Stimulated activated CD4-positive, alpha-beta T cell treated with anti-CD3 and anti-CD28 coated beads, Interleukin-12 subunit alpha, Interleukin-12 subunit beta, amount 100 ng/mL, for 4 hours (primary cell): ENCODE measurements around the gene NAT16.
"Not testable (repeated sequence)": the region's sequence is repeated elsewhere in the genome, so short reads cannot be mapped to it uniquely, and the experiment has no call there.

ENCODE experiments used
- DNase-seq: peaks from one replicate; pipeline ENCODE4 v3.0.0-alpha.2; 2020

The NAT16 gene

DNA sequence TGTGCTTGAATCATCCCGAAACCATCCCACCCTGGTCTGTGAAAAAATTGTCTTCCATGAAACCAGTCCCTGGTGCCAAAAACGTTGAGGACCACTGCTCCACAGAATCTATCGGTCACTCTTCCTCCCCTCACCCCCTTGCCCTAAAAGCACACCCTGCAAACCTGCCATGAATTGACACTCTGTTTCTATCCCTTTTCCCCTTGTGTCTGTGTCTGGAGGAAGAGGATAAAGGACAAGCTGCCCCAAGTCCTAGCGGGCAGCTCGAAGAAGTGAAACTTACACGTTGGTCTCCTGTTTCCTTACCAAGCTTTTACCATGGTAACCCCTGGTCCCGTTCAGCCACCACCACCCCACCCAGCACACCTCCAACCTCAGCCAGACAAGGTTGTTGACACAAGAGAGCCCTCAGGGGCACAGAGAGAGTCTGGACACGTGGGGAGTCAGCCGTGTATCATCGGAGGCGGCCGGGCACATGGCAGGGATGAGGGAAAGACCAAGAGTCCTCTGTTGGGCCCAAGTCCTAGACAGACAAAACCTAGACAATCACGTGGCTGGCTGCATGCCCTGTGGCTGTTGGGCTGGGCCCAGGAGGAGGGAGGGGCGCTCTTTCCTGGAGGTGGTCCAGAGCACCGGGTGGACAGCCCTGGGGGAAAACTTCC lies 54.0 kb downstream of the NAT16 start:
- no peak for DNase-seq

DNA sequence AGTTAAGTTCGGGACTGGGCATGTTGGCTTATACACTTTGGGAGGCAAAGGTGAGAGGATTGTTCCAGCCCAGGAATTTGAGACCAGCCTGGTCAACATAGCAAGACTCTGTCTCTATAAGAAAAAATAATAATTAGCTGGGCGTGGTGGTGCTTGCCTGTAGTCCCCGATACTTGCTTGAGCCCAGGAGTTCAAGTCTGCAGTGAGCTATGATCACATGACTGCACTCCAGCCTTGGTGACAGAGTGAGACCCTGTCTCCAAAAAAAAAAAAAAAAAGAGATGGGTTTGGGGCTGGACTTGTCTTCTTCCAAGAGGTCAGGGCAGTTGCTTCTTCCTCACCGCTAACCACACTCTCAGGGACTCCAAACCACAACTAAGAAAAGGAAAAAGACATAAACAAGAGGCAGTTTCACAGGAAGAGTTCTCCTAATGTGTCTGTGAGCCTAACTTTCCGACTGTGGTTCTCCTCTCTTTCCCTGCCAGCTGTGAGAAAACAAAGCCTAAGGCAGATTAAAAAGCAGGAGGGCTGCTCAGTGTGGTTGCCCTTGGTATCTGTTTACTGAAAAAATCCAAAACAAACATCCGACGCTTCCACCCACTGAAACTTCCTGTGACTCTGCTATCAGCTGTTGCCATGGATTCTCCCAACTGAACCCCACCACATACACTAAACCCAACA lies 55.6 kb downstream of the NAT16 start:
- DNase-seq: no peak

DNA sequence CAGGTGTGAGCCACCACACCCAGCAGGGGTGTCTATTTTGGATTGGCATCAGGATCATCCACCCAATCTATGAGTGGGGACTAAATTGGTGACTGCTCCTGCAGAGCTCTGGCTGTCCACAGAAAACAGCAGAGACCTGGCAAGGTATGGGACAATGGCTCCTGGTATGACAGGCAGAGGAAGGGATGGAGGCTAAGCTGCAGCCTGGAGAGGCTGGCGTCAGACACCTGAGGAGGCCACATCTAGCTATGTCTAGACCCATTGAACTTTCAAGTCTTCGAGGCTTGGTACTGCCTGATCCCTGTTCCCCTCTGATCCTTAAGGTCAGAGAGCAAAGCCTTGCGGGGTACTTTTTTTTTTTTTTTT lies 56.4 kb downstream of the NAT16 start:
- DNase-seq: no peak

DNA sequence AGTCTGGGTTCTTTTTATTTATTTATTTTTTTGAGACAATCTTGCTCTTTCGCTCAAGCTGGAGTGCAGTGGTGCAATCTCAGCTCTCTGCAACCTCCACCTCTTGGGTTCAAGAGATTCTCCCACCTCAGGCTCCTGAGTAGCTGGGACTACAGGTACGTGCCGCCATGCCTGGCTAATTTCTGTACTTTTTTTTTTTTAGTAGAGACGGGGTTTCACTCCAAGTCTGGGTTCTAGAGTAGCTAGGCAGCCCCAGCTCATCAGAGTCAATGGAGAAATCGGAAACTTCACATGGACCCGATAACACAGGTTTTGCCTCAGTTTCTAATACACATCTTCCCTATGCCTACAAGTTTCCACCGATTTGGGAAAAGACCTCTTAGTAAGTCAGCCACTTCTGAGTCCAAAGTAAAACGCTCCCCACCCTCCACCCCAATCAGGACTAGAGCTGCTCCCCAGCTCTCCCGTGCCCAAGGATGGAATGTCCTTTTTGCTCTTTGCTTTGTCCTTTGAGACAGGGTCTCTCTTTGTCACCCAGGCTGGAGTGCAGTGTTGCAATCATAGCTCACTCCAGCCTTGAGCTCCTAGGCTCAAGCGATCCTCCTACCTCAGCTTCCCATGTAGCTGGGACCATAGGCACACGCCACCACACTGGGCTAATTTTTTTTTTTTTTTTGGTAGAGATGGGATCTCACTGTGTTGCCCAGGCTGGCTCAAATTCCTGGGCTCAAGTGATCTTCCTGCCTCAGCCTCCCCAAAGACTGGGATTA lies 57.0 kb downstream of the NAT16 start:
- DNase-seq: no peak

DNA sequence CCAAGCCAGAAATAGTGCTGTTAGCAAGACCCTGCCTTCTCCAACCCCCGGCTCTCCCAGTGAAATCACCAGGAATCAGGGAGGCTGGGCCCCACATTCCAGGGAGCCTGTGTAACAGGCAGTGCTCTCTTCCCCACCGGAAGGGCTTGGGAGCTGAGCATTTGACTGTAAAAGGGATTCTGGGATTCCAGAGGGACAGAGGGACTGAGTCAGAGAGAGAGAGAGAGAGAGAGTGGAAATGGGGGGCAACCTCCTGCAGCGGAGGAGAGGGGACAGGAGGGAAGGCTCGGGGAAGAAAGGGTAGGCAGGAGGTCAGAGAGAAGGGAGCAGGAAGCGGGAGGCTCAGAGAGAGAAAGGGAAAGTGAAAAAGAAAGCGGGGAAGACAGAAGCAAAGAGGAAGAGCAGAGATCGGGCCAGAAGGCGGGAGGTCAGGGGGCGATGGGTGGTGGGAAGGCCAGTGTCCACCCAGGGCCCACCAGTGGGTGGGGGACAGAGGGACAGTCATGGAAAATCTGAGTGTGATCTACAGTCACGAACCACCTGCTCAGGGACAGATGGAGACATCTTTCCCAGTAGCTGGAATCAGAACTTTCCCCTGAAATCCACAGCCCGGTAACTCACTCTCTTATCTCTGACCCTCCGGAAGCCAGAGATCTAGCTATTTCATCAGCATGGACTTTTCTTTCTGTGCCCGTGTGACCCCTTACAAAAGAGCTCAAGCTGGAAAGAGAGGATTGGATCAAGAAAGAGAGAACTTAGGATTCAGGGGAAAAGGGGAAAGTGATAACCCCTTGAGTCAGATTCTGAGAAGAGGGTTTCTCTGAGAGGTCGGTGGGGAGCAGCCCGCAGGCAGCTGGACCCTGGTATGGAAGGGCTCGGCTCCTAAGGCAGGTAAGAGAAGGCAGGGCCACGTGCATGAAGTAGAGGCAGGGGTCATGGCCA lies 57.8 kb downstream of the NAT16 start:
- DNase-seq: no peak

DNA sequence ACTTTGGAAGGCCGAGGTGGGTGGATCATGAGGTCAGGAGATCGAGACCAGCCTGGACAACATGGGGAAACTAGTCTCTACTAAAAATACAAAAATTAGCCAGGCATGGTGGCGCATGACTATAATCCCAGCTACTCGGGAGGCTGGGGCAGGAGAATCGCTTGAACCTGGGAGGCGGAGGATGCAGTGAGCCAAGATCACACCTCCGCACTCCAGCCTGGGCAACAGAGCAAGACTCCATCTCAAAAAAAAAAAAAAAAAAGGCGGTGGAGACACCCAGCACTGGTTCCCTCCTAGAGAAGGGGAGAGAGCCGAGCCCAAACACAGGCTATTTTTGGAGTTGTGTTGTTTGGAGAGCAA lies 58.5 kb downstream of the NAT16 start:
- DNase-seq: not testable (repeated sequence)
